Brain pericyte (primary cell): ENCODE data around the gene RAD51B.

Experiments
- DNase-seq: peaks from one replicate; pipeline ENCODE4 v3.0.0-alpha.2; 2012; ENCODE audit warnings: low read depth, low spot score

Gene RAD51B

DNA sequence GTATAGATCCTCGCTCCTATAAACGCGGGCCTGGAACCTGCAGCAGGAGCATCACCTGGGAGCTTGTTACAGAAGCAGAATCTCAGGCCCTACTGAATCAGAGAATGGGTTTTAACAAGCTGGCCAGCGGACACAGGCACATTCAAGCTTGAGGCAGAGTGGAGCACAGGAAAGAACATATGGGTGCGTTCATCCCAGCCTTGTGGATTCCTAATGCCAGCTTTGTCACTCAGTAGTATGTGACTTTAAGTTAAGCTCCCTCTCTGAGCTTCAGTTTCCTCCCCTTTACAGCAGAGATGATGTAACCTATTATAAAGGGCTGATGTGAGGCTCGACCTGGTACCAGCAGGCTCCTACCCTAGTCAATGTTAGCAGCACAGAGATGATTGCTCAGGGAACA, 768.4 kb downstream of the RAD51B start:
- no peak for DNase-seq

DNA sequence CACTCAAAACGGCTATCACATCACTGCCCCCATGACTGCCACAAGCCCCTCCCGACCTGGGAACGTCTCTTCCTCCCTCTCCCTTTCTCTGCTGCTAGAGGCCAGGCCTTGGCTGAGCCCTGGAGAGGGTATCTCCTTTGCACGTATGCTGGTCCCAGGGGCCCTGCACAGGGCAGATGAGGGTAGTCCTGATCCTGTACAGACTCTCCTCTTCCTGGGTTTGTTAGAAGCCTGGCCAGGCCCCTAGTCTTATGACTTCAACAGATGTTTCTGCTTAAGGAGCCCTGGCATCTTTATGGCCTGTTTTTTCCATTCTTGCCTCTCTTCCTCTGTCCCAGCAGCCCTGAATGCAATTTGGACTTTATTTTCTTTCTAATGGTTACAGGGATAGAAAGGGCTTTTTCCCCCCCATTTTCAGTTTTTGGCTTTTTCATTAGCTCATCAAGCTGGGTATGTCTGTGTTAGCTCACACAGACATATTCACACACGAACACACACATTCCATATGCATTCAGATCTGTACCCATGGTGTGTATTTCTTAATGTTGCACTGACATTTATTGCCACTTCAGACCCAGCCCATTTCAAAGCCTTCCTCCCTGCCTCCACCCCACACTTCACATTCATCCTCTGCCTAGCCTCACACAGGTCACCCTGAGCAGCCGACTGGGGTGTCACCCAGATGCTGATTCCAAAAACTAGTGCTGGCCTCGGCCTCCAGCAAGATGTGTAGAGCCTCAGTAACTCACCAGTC, 770.0 kb downstream of the RAD51B start:
- DNase-seq = peak; percentile 90

DNA sequence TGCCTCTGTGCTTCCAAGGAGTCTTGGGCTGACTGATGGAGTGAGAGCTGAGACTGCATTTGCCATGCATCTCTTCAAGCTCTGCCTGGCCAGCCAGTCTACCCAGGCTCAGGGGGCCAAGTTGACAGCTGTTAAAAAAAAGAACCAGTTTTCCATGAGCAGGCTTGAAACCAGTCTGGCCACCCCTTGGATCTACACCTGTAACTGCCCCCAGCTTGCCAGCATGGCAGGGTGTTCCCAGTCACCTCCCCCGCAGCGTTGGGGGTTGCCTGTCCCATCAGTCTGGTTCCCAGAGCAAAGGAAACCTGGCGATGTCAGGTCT, 770.6 kb downstream of the RAD51B start:
- no peak for DNase-seq

DNA sequence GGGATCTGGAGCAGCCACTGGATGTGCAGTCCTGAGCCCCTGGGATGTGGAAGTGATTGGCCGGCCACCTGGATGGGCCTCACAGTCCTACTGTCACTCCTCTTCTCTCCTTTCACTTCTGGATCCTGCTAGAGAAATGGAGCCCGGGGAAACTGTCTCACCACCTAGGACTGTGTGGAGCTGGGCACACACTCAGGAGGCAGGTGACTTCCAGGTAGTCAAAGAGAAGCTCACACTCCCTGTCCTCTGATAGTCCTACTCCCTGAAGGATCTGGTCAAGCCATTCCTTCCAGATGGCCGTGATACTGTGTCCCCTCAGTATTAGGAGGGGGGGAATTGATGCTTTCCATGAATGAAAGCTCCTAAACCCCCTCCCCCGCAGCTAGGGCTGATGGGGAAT, 772.2 kb downstream of the RAD51B start:
- no peak for DNase-seq

DNA sequence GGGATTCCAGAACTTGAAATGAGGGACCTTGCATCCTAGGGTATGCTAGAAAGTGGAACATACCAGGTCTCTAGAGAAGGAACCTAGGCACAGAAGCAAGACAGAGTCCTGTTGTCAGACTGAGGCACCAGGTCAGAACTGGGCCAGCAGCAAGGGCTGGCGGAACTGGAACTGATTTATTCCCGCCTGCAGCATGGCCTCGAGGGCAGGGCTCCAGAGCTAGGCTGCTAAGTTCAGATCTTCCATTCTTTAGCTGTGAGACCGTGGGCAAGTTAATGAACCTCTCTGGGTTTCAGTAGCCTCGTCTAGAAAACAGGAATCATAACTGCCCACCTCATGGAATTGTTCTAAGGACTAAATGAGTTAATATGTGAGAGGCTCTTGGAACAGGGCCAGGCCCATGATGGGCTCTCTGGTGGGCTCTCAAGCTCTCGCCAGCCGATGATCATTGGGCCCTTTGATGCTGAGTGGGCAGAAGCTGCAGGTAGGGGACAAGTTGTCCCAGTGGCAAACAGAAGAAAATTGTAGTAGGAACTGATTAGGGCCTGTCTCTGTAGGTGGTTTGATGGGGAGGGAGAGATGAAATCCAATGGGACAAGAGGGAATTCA, 773.5 kb downstream of the RAD51B start:
- DNase-seq = no peak

DNA sequence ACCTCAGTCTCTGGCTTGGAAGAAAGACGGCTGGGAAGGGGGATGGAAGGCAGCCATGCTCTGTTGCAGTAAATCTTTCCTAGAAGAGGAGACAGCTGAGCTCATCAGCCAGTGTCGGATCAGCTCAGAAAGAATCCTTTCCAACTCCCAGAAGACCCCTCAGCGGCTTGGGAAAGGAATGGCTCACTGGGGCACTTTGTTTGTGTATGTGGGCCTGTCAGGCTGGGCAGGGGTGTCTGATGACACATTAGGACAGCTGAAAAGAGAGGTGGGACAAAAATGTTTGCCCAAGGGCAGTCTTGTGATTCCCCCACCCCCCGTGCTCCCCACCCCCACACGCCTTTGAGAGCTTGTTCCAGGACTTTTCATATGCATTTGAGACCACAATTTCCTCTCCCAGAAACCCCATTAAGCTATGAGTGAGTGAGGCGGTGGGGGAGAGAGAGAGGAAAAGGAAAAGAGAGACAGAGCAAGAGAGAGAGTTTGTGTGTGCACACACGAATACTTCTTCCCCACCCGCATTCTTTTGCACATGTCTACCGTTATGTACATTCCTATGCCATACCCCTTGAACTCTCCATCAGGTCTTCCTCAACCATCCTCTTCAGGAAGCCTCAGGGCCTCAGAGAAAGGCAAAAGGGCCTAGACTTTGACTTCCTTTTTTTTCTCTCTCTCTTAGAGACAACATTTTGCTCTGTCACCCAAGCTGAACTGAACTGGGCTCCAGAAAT, 774.4 kb downstream of the RAD51B start:
- DNase-seq = no peak

DNA sequence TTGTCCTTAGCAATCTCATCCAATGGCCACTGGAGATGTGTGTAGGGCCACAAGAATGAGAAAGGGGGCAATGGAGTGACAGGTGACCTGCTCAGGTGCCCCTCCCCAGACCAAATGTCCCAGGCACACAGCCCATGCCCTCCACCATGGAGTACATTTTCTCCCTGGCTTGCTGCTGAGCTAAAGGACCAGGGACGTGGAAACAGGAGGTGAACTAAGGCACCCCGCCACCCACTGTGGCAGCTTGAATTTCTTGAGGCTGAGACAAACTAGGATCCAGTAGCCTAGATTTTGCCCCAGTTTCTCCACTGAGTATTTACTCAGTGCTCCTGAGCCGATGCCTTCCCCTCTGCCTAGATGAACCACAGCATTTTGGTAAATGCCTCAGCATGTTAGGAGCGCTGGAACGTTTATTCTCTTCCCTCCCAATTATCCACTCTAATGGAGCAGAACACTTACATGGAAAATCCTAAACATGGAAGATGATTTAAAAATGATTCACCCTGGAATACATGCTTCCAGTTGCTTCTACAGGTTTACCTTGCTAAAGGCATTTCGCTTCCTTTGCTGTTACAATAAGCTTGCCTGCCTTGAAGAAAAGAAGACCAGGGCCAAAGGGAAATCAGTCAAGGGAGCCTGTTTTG, 775.3 kb downstream of the RAD51B start:
- DNase-seq = no peak

DNA sequence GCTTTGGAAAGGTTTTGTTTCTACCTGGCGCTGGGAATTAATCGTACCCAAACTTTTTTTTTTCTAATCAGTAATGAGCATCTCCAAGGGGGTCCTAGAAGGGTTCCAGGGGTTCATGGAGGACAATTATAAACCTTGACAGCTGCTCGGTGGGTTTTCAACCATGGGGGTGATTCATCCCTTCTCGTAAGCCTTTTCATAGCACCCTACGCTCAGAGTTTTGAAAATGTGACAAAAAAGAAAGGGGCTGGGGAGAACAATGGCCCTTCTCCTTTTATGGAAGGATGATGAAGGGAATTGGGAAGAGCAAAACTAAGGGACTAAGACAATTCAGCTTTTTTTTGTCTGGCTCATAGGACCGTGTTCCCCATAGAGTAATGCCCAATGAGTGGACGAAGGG, 776.6 kb downstream of the RAD51B start:
- no peak for DNase-seq

DNA sequence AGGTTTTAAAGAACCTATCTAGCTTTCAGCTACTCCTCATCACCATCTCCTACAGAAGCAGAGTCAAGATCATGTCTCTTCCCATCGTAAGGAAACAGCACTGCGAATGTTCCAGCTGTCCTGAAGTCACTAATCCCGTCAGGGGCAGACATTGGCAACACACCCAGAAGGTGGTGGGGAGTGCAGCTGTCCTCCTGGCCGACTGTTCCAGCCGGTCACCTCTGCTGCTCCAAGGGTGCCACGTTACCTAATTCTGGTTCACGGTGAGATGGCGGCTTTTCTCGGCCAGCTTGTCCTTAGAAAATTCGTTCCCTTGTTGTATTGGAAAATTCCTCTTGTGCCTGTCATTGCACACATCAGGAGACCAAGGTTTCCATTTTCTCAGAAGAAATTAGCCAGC, 777.1 kb downstream of the RAD51B start:
- no peak for DNase-seq

DNA sequence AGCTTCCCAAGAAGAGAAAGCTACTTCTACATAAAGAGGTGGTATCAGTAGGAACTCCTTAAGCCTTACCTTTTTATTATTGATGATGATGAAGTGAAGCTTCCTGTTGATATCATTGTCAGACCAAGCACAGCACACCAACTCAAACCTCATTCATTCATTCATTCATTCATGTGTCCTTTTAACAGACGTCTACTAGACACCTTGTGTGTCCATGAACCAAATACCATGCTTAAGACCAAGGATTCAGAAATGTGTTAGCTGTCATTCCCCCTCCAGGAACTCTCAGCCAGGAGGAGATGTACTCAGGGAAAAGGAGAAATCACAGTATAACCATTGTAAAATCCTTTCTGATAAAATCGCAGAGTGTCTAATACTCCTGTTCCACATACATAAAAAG, 778.5 kb downstream of the RAD51B start:
- DNase-seq = no peak

DNA sequence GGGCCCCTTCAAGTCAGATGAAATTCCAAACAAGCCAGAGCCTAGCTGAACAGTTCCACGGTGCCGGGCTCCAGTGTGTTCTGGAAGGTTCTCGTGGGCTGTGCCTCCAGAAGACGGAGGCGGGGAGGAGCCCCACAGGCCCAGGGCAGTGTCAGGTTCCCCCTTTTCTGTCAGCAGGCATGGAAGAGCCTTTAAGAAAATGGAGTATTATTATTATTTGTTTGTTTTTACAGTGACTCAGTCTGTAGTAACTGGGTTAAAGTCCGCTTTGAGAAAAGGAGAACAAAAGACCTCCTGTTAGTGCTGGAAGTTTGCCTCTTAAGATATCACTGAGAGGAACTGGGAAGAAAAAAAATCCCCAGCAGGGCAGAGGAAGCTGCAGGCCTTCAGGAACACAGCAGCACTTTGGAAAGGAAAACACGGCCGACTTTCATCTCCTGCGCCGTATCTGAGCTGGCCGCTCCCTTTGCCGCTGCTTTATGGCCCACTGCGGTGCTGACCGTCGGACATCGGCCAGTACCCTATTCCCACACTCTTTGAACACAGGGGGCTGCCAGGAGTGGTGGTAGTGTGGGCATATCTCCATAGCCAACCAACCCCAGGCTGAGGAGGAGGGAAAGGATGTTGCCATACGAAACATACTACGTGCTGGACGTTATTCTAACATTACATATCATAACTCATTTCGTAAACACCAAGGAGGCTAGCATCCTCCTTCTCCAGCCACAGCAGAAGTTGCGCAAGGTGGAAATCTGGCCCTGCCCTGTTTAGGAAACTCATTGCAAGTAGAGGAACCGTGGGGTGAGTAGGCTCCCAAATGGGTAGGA, 779.3 kb downstream of the RAD51B start:
- DNase-seq = peak; percentile 92

DNA sequence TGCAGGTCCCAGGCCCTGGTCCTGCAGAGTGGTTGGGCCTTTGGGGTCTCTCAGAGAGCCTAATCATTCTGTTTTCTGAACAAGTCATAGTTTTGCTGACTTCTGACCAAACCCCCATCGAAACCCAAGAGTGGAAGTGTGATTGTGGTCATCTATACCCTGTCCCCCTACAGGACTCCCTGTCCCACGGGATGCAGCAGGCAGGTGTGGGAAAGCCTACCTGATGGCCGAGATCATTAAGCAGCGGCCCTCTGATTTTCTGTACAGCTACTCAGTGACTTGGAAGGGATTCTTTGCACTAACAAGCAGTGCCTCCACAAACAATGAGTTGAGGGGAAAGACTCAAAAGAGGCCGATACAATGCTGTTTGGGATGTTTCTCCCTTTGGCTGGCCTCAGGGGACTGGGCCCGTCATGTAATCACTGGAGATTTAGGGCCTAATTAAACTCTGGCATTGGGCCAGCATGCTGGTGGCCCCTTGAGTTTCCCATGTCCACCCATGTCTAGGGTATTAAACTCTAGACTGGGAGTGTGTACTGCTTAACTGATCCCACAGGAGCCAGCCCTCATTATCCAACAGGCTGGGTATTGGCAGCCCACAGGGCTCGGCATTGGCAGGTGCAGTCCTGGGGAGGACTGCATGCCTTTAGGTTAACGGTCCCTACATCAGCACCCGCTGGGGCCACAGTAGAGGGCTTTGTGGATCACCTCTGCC, 780.5 kb downstream of the RAD51B start:
- no peak for DNase-seq

DNA sequence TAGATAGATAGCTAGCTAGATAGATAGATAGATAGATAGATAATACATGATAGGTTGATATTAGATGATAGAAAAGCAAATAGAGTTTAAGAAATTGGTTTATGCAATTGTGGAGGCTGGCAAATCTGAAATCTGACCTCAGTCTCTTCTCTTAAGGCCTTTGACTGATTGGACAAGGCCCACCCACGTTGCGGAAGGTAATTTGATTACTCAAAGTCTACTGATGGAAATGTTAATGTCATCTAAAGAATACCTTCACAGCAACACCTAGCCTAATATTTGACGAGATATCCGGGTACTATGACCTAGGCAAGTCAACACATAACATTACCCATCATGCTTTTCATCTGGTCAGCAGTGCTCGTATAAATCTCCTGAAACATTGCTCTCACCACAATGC, 782.9 kb downstream of the RAD51B start:
- DNase-seq = no peak

DNA sequence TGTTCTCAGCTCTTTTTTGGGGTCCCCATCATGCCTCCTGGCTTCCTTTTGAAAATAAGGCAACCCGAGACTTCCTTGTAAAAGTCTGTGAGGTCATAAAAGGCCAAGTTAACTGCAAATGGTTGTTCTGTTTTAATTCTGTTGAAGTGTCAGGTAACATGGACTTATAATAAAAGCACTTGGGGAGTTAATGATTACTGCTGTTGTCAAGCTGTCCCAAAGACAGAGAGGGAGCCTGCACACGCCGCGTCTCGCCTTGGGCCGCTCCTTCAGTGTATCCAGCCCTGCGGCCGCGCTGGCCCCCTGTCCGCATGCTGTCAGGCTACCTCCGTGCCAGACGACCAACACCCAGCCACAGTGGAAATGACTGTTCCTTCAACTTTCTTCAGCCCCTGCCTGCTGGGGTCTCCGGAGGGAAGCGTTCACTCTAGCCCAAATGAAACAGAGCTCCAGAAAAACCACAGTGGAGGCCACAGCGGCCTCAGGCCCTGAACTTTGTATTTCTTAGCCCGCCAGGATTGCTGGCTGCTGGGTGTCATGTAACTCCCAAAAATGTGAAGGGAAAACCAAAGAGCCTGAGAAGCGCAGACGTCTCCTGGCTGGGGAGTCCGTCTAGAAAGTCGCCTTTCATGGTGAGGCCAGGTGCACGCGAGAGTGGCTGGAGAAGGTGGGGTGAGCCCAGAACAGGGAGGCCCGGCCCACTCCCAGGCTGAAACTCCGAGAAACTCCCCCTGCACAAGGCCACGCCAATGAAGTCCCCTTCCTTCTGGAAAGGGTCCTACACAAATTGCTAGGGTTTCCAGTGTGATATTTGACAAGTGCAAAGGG, 784.2 kb downstream of the RAD51B start:
- no peak for DNase-seq

DNA sequence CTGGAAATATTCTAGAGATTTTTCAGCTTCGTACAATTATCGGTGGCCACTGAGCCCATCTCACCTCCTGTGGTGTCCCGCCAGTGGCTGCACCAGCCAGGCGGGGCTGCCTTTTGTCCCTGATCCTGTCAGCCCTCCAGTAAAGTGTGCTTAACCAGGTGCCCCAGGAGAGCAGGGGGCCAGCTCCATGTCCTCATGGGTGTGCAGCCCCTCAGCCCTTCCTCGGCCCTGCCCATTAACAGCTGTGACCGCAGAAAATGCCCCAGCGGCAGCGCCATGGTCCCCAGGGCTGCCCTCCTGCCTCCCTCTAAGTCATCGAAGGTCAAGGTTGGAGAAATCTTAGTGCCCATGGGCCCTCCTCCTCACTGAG, 784.8 kb downstream of the RAD51B start:
- no peak for DNase-seq

DNA sequence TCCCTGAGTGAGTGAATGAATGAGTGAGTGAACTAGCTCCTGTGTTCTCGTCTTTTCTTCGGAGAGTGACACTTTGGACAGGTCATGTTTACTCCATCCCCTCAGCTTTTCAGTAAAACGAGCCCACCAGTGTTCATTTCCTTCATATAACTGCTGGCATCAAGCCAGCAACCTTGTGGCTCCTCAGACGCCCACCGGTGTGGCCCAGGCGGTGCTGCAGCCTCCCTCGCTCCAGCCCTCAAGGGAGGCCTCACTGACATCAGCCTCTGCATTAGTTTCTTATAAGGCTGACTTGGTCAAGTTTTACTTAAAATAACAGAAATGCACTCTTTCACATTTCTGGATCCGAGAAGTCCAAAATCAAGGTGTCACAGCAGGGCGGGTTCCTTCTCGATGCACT, 785.2 kb downstream of the RAD51B start:
- DNase-seq = no peak

DNA sequence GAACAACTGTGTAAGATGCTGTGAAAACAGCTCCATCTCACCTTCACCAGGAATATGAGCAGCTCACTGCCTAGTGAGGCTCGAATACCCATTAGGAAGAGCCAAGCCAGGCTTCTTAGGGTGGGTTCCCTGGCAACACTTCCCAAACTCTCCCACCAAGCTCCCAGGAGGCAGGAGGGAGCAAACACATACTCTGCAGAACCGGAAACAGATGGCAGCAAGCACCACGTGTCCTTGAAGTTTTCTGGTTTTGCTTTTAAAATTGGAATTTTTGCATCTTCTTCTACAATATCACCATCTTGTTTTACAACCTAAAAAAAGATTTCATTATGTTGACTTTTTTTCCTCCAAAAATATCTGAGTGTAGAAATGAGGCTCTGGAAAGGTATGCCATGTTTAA, 786.6 kb downstream of the RAD51B start:
- no peak for DNase-seq

DNA sequence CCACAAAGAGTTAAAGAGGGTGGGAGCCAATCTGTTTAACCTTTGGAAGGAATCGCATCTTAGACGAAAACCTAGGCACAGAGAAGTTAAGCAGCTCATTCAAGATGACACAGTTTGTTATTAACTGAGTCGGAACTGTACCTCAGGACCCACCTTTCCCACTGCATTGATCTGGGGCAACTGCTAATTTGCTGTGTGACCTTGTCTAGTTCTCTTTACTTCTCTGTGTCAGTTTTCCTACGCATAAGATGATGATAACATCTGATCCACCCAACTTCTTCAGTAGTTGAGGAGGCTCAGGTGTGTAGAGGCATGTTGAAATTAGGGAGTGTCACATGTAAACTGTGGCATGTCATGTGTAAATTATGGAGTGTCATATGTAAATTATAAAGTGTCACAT, 787.1 kb downstream of the RAD51B start:
- no peak for DNase-seq

DNA sequence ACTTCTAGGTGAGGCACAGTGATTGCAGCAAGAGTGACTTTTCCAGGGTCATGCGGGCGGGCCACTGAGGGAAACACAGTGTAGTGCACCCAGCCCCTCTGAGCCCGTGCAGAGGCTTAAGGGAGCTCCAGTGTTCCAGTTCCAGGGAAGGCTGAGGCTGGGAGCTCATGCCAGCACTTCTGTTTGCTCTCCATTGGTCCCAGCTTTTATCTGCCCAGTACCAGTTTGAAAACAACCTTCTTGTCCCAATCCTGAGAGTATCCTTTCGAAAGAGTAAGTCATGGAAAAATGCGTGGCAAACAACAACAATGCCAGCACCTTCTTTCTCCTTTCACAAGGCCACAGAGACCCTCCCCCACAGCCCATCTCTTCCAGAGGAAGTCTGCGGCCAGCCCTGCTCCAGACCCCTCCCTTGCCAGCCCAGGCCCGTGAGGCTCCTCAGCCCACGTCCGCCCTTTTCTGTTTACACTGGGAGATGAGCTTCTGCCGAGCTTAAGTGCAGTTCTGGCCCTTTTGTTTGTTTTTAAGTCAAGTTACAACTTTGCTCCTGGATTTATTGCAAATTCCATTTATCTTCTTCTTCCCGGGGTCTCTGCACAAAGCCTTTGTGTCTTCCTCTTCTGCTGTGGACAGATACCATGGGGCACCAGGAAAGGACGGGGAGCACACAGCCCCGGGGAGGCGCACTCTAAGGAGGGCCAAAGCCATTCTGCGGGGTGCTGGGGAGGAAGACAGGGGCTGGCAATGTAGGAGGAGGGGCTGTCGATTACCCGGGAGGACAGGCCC, 787.7 kb downstream of the RAD51B start:
- no peak for DNase-seq
